ENCODE measurements around the gene LAMA3.

LAMA3 gene

DNA sequence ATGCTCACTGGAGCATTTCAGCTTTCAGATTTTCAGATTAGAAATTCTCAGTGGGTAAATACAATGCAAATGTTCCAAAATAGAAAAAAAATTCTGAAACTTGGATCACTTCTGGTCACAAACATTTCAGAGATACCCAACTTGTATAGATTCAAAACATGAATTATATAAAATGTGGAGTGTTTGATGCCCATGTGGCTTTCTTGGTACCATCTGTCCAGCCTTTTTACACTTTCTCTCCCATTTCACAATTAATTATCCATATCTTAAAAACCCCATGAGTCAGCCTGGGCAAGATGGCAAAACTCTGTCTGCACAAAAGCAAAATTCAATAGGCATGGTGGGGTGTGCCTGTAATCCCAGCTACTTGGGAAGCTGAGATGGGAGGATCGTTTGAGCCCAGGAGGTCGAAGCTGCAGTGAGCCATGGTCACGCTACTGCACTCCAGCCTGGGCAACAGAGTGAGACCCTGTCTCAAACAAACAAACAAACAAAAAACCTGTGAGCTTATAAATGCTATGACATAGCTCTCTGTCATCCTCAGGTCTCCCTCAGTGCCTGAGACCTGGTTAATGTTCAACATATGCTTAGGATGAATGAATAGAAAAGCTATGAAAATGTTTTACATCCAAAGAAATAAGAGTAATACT, 179.0 kb downstream of the LAMA3 start:
- Histone ChIP-seq H3K4me1 (ENCODE audit: control insufficient read depth, insufficient read depth, low read length) (no peaks in the 10 kb centered on the region), H3K36me3 (ENCODE audit: control insufficient read depth, insufficient read depth, low read length) (no peaks in the 10 kb centered on the region), H3K27ac (ENCODE audit: insufficient read depth, low read depth, low read length, poor library complexity, severe bottlenecking) (no peak overlapping the region), H3K9me3 (ENCODE audit: control insufficient read depth, low read length) (no peaks in the 10 kb centered on the region), H3K4me3 (ENCODE audit: insufficient read depth, low read depth, low read length) (no peak overlapping the region), H3K27me3 (ENCODE audit: control insufficient read depth, insufficient read depth, low read length, poor library complexity, severe bottlenecking) (no peaks in the 10 kb centered on the region)
- WGBS, 2 experiments = 87 to 89% methylated on average over 3 of the region's 3 CpGs

DNA sequence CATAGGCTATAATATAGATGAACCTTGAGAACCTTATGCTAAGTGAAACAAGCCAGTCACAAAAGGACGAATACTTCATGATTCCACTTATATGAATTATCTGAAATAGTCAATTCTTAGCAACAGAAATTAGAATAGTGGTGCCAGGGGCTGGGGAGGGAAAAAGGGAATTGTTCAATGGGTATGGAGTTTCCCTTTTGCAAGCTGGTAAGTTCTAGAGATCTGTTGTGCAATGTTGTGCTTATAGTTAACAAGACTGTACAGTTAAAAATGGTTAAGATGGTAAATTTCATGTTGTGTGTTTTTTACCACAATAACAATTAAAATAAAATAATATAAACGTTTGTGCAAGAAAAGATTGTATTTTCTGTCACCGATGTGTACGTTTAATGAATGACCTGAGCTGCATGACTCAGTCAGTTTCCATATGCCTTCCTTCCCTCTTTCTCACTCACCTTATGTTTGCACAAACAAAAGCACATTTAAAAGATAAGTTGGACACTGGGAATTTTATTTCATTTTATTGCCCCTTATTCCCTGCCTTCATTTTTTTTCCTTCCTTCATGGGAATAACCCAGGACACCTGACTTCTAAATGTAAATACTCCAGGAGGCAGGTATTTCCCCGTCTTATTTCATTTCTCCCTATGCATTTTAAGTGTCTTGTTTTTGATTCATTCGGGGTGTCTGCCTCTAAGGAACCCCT, 181.6 kb downstream of the LAMA3 start:
- H3K27ac ChIP-seq (ENCODE audit: insufficient read depth, low read depth, low read length, poor library complexity, severe bottlenecking) = no peak overlapping the region
- H3K27me3 ChIP-seq (ENCODE audit: control insufficient read depth, insufficient read depth, low read length, poor library complexity, severe bottlenecking) = no peaks in the 10 kb centered on the region
- H3K4me1 ChIP-seq (ENCODE audit: control insufficient read depth, insufficient read depth, low read length) = no peaks in the 10 kb centered on the region
- H3K9me3 ChIP-seq (ENCODE audit: control insufficient read depth, low read length) = no peaks in the 10 kb centered on the region
- no peaks in the 10 kb centered on the region for H3K36me3 ChIP-seq (ENCODE audit: control insufficient read depth, insufficient read depth, low read length)
- no peak overlapping the region for H3K4me3 ChIP-seq (ENCODE audit: insufficient read depth, low read depth, low read length)
- 91 to 96% methylated on average over 4 to 6 of the region's 6 CpGs for WGBS, 2 experiments

DNA sequence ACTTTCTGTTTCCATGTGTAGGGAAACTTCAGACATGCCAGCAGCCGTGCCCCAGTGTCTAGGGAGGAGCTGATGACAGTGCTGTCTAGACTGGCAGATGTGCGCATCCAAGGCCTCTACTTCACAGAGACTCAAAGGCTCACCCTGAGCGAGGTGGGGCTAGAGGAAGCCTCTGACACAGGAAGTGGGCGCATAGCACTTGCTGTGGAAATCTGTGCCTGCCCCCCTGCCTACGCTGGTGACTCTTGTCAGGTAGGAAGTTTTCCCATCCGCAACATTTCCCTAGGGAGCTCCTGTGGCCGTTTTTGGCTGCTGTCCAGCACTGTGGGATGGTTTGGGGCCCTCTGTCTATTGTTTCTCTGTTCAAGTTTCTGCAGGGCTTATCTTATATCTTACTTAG, 182.2 kb downstream of the LAMA3 start:
- Histone ChIP-seq H3K4me1 (ENCODE audit: control insufficient read depth, insufficient read depth, low read length) (no peaks in the 10 kb centered on the region), H3K9me3 (ENCODE audit: control insufficient read depth, low read length) (no peaks in the 10 kb centered on the region), H3K36me3 (ENCODE audit: control insufficient read depth, insufficient read depth, low read length) (no peaks in the 10 kb centered on the region), H3K27me3 (ENCODE audit: control insufficient read depth, insufficient read depth, low read length, poor library complexity, severe bottlenecking) (no peaks in the 10 kb centered on the region), H3K4me3 (ENCODE audit: insufficient read depth, low read depth, low read length) (no peak overlapping the region), H3K27ac (ENCODE audit: insufficient read depth, low read depth, low read length, poor library complexity, severe bottlenecking) (no peak overlapping the region)
- 84 to 86% methylated on average over 7 of the region's 7 CpGs for WGBS, 2 experiments

DNA sequence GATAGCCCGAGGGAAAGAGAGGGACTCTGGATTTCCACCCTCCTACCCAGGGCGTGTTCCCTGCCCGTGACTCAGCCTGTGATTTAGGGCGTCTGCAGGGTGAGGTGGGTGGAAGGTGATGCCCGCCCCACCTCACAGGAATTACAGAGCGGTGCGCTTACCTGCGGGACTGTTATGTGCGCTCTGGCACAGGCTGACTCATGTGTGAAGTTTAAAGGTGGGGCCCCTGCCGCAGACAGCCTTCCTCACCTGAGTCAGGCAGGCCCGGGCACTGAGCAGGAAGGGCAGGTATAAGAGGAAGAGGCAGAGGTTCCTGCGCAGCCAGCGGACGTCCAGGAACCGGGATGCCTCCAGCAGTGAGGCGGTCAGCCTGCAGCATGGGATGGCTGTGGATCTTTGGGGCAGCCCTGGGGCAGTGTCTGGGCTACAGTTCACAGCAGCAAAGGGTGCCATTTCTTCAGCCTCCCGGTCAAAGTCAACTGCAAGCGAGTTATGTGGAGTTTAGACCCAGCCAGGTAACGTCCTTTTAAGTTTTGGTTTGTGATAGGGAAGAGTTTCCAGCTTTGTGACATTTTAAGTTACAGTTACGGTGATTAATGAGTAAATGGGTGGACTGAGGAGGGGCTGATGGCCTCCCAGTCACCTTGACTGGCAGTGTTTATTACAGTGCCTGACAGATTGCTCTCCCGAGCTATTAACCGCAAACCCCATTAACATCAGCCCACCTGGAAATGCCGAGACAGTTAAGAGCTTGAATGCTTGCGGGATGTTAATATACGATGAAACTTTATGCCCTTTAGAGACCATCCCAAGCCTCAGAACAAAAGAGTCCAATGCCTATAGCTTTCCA, 183.7 kb downstream of the LAMA3 start:
- no peaks in the 10 kb centered on the region for H3K4me1 ChIP-seq (ENCODE audit: control insufficient read depth, insufficient read depth, low read length)

DNA sequence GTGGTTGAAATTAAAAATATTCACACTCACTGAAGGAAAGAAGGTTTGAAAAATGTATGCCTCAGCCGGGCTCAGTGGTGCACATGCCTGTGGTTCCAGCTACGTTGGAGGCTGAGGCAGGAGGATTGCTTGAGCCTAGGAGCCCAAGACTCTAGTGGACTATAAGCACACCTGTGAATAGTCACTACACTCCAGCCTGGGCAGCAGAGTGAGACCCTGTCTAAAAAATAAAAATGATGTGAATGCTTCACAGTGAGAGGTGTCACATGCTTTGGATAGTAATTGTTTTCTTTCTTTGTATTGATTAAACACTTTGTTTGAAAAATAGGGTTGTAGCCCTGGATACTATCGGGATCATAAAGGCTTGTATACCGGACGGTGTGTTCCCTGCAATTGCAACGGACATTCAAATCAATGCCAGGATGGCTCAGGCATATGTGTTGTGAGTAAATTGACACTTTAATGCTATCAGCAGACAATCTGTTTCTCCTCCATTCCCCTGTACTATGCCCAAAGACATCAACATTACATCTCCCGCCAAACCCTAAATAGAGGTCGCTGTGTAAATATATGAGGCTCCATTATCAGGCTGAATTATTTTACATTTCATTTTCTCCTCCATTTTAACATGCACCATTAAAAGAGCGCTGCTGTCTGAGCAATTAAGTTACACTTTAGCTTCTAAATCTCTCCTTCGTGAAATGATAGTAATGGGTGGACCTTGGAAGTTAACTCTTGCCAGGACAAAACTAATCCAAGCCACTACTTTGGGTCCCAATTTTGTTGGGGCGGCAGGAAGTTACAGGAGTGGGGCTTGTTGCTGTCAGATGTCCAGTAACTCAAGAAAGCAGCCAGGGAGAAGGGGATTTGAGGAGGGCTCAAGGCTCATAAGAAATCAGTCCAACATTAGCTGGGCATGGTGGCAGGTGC, 187.0 kb downstream of the LAMA3 start:
- Histone ChIP-seq H3K4me1 (ENCODE audit: control insufficient read depth, insufficient read depth, low read length) (no peaks in the 10 kb centered on the region), H3K27me3 (ENCODE audit: control insufficient read depth, insufficient read depth, low read length, poor library complexity, severe bottlenecking) (no peaks in the 10 kb centered on the region), H3K27ac (ENCODE audit: insufficient read depth, low read depth, low read length, poor library complexity, severe bottlenecking) (no peak overlapping the region), H3K36me3 (ENCODE audit: control insufficient read depth, insufficient read depth, low read length) (no peaks in the 10 kb centered on the region), H3K4me3 (ENCODE audit: insufficient read depth, low read depth, low read length) (no peak overlapping the region), H3K9me3 (ENCODE audit: control insufficient read depth, low read length) (no peaks in the 10 kb centered on the region)
- WGBS, 2 experiments = 93 to 98% methylated on average over 11 of the region's 11 CpGs

More for the DNA sequence above, 183.7 kb downstream of the LAMA3 start:
- 92 to 93% methylated on average over 25 of the region's 25 CpGs for WGBS, 2 experiments
- Histone ChIP-seq H3K27me3 (ENCODE audit: control insufficient read depth, insufficient read depth, low read length, poor library complexity, severe bottlenecking) (no peaks in the 10 kb centered on the region), H3K4me3 (ENCODE audit: insufficient read depth, low read depth, low read length) (no peak overlapping the region), H3K9me3 (ENCODE audit: control insufficient read depth, low read length) (no peaks in the 10 kb centered on the region), H3K36me3 (ENCODE audit: control insufficient read depth, insufficient read depth, low read length) (no peaks in the 10 kb centered on the region), H3K27ac (ENCODE audit: insufficient read depth, low read depth, low read length, poor library complexity, severe bottlenecking) (no peak overlapping the region)

DNA sequence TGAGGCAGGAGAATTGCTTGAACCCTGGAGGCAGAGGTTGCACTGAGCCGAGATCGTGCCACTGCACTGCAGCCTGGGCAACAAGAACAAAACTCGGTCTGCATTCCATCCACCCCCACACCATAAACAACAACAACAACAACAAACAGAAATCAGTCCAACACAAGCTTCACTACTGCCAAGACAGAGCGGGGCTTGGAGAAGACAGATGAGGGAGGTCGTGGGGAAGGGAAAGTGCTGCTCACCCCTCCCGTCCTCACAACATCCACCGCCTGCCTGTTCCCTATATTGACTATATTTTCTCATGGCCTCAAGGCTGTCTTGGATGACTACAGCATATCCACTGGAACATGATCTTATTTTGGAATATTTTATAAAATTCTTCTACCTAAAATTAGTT, 187.7 kb downstream of the LAMA3 start:
- Histone ChIP-seq H3K27ac (ENCODE audit: insufficient read depth, low read depth, low read length, poor library complexity, severe bottlenecking) (no peak overlapping the region), H3K27me3 (ENCODE audit: control insufficient read depth, insufficient read depth, low read length, poor library complexity, severe bottlenecking) (no peaks in the 10 kb centered on the region), H3K4me3 (ENCODE audit: insufficient read depth, low read depth, low read length) (no peak overlapping the region), H3K36me3 (ENCODE audit: control insufficient read depth, insufficient read depth, low read length) (no peaks in the 10 kb centered on the region), H3K9me3 (ENCODE audit: control insufficient read depth, low read length) (no peaks in the 10 kb centered on the region), H3K4me1 (ENCODE audit: control insufficient read depth, insufficient read depth, low read length) (no peaks in the 10 kb centered on the region)
- WGBS, 2 experiments = 73 to 88% methylated on average over 6 to 7 of the region's 7 CpGs

DNA sequence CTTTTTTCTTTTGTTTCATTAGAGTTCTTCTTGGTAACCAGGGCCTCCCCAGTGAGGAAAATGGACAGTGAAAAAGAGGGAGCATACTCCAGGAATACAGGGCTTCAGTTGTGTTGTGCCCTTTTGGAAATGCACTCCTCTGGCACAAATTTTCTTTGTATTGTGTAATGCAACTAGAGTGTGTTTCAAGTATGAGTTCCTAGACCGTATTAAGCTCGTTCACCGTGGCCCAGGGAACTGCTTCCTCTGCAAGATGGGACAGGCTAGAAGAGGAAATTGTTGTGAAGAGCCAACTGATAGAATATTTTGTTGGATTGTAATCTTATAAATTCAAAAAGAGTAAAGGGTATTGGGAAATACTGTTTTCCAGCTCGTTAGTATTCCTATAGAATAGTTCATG, 188.1 kb downstream of the LAMA3 start:
- H3K27ac ChIP-seq (ENCODE audit: insufficient read depth, low read depth, low read length, poor library complexity, severe bottlenecking) = no peak overlapping the region
- 94 to 95% methylated on average over 4 of the region's 4 CpGs for WGBS, 2 experiments
- no peaks in the 10 kb centered on the region for H3K27me3 ChIP-seq (ENCODE audit: control insufficient read depth, insufficient read depth, low read length, poor library complexity, severe bottlenecking)
- no peaks in the 10 kb centered on the region for H3K36me3 ChIP-seq (ENCODE audit: control insufficient read depth, insufficient read depth, low read length)
- H3K4me3 ChIP-seq (ENCODE audit: insufficient read depth, low read depth, low read length) = no peak overlapping the region
- H3K4me1 ChIP-seq (ENCODE audit: control insufficient read depth, insufficient read depth, low read length) = no peaks in the 10 kb centered on the region
- H3K9me3 ChIP-seq (ENCODE audit: control insufficient read depth, low read length) = no peaks in the 10 kb centered on the region

DNA sequence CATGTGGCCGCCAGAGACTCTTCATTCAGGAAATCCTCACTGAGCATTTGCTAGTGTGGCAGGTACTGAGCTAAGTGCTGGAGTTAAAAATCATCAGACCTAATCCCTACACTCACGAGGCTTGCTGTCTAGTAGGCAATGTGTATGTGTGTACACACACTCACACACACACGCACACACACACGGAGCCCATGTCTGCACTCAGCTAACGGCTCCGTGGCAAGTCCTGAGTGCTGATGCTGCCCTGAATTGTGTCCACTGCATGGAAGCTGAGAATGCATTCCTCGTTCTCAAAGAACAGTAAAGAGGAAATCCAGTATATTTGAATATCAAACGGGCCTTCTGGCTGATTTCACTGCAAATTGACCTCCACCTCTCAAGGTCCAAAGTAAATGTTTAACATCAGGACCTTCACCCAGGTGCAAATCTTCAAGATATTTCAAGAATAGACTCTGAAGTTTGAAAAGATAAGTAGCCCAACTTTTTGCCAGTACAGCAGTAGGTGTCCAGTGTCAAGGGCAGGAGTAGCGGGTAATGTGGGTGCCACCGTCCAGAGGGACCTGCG, 189.2 kb downstream of the LAMA3 start:
- H3K27ac ChIP-seq (ENCODE audit: insufficient read depth, low read depth, low read length, poor library complexity, severe bottlenecking) = no peak overlapping the region
- WGBS, 2 experiments = 90 to 91% methylated on average over 10 to 11 of the region's 11 CpGs
- no peak overlapping the region for H3K4me3 ChIP-seq (ENCODE audit: insufficient read depth, low read depth, low read length)
- H3K36me3 ChIP-seq (ENCODE audit: control insufficient read depth, insufficient read depth, low read length) = no peaks in the 10 kb centered on the region
- H3K4me1 ChIP-seq (ENCODE audit: control insufficient read depth, insufficient read depth, low read length) = no peaks in the 10 kb centered on the region
- H3K27me3 ChIP-seq (ENCODE audit: control insufficient read depth, insufficient read depth, low read length, poor library complexity, severe bottlenecking) = no peaks in the 10 kb centered on the region
- H3K9me3 ChIP-seq (ENCODE audit: control insufficient read depth, low read length) = no peaks in the 10 kb centered on the region

DNA sequence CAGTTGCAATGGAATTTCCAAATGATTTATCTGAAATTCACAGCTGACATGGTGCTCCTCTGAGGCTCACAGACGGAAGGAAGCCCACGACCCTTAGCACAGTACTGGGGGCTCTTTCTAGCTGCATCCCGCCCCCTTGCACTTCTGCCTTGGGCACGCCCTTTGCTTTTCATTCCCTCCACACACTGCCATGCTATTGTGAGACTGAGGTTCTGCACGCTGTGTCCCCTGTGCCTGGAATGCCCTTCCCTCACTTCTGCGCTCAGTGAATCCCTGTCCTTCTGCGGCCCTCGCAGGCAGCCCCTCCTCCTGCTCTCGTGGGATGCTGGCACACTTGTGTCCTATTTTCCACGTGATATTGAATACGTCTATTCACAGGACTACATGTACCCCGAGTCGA, 189.9 kb downstream of the LAMA3 start:
- Histone ChIP-seq H3K27me3 (ENCODE audit: control insufficient read depth, insufficient read depth, low read length, poor library complexity, severe bottlenecking) (no peaks in the 10 kb centered on the region), H3K36me3 (ENCODE audit: control insufficient read depth, insufficient read depth, low read length) (no peaks in the 10 kb centered on the region), H3K27ac (ENCODE audit: insufficient read depth, low read depth, low read length, poor library complexity, severe bottlenecking) (no peak overlapping the region), H3K4me3 (ENCODE audit: insufficient read depth, low read depth, low read length) (no peak overlapping the region), H3K9me3 (ENCODE audit: control insufficient read depth, low read length) (no peaks in the 10 kb centered on the region), H3K4me1 (ENCODE audit: control insufficient read depth, insufficient read depth, low read length) (no peaks in the 10 kb centered on the region)
- WGBS, 2 experiments = 90 to 91% methylated on average over 13 of the region's 13 CpGs
